Coronary artery (tissue), 2 donors: ENCODE measurements around the gene FIS1.
"Not testable (repeated sequence)": the region's sequence is repeated elsewhere in the genome, so short reads cannot be mapped to it uniquely, and the experiment has no call there.

Experiments used
- DNase-seq: peaks from one replicate; pipeline ENCODE4 v3.0.0-alpha.2; 2017; ENCODE audit warnings: low spot score
- H3K27ac ChIP-seq, 2 donors: fragments of 200-600 bp; sonication (generic); one replicate each; pipeline ENCODE4 v1.5.1; 2016 to 2019
- H3K4me3 ChIP-seq: fragments of 200-600 bp; sonication (generic); 2 replicates; pipeline ENCODE4 v1.5.1; 2016; ENCODE audit warnings: mild to moderate bottlenecking, moderate library complexity
- TF ChIP-seq, protein P1 (sequence below): fragments of 200-600 bp; sonication (generic); IDR thresholded peaks from one replicate; pipeline ENCODE4 v1.5.1; 2019; ENCODE audit warnings: antibody characterized with exemption

FIS1 gene

GRCh38 chr7:101200504-101200861 lies 44.4 kb downstream of the FIS1 start:
- Histone ChIP-seq H3K4me3 (no peak overlapping the region), H3K27ac (no peak overlapping the region)
- DNase-seq, result no peak

GRCh38 chr7:101199522-101199921 lies 45.4 kb downstream of the FIS1 start:
- not testable (repeated sequence) for H3K4me3 ChIP-seq, DNase-seq

More at GRCh38 chr7:101200504-101200861, 44.4 kb downstream of the FIS1 start:
- TF ChIP-seq, protein P1, sequence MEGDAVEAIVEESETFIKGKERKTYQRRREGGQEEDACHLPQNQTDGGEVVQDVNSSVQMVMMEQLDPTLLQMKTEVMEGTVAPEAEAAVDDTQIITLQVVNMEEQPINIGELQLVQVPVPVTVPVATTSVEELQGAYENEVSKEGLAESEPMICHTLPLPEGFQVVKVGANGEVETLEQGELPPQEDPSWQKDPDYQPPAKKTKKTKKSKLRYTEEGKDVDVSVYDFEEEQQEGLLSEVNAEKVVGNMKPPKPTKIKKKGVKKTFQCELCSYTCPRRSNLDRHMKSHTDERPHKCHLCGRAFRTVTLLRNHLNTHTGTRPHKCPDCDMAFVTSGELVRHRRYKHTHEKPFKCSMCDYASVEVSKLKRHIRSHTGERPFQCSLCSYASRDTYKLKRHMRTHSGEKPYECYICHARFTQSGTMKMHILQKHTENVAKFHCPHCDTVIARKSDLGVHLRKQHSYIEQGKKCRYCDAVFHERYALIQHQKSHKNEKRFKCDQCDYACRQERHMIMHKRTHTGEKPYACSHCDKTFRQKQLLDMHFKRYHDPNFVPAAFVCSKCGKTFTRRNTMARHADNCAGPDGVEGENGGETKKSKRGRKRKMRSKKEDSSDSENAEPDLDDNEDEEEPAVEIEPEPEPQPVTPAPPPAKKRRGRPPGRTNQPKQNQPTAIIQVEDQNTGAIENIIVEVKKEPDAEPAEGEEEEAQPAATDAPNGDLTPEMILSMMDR, result no peak

DNA sequence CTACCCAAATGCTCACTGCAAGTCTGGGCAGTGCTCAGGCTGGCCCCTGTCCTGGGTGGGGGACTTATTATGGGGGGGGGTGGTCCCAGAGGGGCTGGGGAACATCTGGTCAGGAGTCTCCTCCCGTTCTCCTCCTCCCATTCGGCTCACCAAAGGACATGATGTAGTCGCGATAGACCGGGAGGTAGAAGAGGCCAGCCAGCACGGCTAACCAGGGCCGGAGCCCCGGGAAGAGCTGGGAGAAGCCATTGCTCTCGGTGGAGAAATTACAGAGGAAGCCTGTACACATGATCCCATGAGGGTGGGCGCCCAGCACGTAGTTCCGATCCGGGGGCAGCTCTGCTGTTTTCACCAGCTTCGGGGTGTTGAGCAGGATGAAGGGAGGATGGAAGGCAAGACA lies 46.4 kb downstream of the FIS1 start:
- TF ChIP-seq, protein P1, result no peak
- H3K4me3 ChIP-seq, result no peak overlapping the region

More at GRCh38 chr7:101199522-101199921, 45.4 kb downstream of the FIS1 start:
- H3K27ac ChIP-seq, result not testable (repeated sequence)

GRCh38 chr7:101197991-101198390 lies 46.9 kb downstream of the FIS1 start:
- Histone ChIP-seq H3K4me3 (no peak overlapping the region), H3K27ac (no peak overlapping the region)
- no peak for DNase-seq
- TF ChIP-seq, protein P1, result no peak

More for the DNA sequence above, 46.4 kb downstream of the FIS1 start:
- no peak for DNase-seq
- no peak overlapping the region for H3K27ac ChIP-seq

- no peak for DNase-seq
- TF ChIP-seq, protein P1, result no peak
- H3K4me3 ChIP-seq, result no peak overlapping the region
- no peak overlapping the region for H3K27ac ChIP-seq
These were observed 49.0 kb downstream of the FIS1 start for GRCh38 chr7:101195884-101196283.
